Neural progenitor cell (in vitro differentiated cells): ENCODE results near the gene COLEC11.

Experiments used
- EZH2 ChIP-seq: fragments of 200-600 bp; sonication (generic); IDR thresholded peaks from 2 replicates; pipeline ENCODE4 v1.6.1; 2017; ENCODE audit warnings: antibody characterized with exemption, mild to moderate bottlenecking, moderate library complexity
- TF ChIP-seq, protein P1 (sequence below): fragments of 200-600 bp; sonication (generic); IDR thresholded peaks from 2 replicates; pipeline ENCODE4 v1.5.1; 2017; ENCODE audit warnings: antibody characterized with exemption, mild to moderate bottlenecking

GRCh38 chr2:3557639-3558204 lies 37.2 kb upstream of the COLEC11 start:
- TF ChIP-seq, protein P1, sequence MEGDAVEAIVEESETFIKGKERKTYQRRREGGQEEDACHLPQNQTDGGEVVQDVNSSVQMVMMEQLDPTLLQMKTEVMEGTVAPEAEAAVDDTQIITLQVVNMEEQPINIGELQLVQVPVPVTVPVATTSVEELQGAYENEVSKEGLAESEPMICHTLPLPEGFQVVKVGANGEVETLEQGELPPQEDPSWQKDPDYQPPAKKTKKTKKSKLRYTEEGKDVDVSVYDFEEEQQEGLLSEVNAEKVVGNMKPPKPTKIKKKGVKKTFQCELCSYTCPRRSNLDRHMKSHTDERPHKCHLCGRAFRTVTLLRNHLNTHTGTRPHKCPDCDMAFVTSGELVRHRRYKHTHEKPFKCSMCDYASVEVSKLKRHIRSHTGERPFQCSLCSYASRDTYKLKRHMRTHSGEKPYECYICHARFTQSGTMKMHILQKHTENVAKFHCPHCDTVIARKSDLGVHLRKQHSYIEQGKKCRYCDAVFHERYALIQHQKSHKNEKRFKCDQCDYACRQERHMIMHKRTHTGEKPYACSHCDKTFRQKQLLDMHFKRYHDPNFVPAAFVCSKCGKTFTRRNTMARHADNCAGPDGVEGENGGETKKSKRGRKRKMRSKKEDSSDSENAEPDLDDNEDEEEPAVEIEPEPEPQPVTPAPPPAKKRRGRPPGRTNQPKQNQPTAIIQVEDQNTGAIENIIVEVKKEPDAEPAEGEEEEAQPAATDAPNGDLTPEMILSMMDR = no peak
- TF ChIP-seq EZH2 = no peak
